NCI-H82 treated with DMSO at 0.1 percent for 48 hours (cell line): ENCODE data around the gene HSP90B1.

Experiments
- DNase-seq: peaks from one replicate; lab custom pipeline; 2025; ENCODE audit not compliant: unreplicated experiment; lab: John Stamatoyannopoulos, UW

HSP90B1 gene

GRCh38 chr12:103930034-103930786 is at the start of gene HSP90B1:
HSP90B1 (plus strand) TSS chr12:103930410; CDS start chr12:103930516, 106 bp downstream.
- peak; percentile 99 for DNase-seq

GRCh38 chr12:103881261-103881660 is 48.9 kb upstream of the HSP90B1 start:
- no peak for DNase-seq

GRCh38 chr12:103882861-103883596 is 47.2 kb upstream of the HSP90B1 start:
- no peak for DNase-seq

GRCh38 chr12:103883908-103884307 is 46.3 kb upstream of the HSP90B1 start:
- no peak for DNase-seq

- DNase-seq: no peak
Measured at GRCh38 chr12:103884316-103884715, 45.9 kb upstream of the HSP90B1 start.

GRCh38 chr12:103886195-103886797 is 43.9 kb upstream of the HSP90B1 start:
- DNase-seq: no peak

GRCh38 chr12:103887738-103888137 is 42.5 kb upstream of the HSP90B1 start:
- DNase-seq: no peak

- DNase-seq: no peak
Measured at GRCh38 chr12:103897316-103897715, 32.9 kb upstream of the HSP90B1 start.

GRCh38 chr12:103901518-103902173 is 28.6 kb upstream of the HSP90B1 start:
- DNase-seq: no peak

GRCh38 chr12:103903993-103904392 is 26.2 kb upstream of the HSP90B1 start:
- DNase-seq: no peak

- DNase-seq: no peak
Measured at GRCh38 chr12:103905730-103906349, 24.4 kb upstream of the HSP90B1 start.

GRCh38 chr12:103908246-103908541 is 22.0 kb upstream of the HSP90B1 start:
- no peak for DNase-seq

GRCh38 chr12:103908877-103909276 is 21.3 kb upstream of the HSP90B1 start:
- no peak for DNase-seq

GRCh38 chr12:103909811-103910210 is 20.4 kb upstream of the HSP90B1 start:
- DNase-seq: no peak

- DNase-seq: no peak
Measured at GRCh38 chr12:103912069-103912468, 18.1 kb upstream of the HSP90B1 start.

GRCh38 chr12:103913100-103913499 is 17.1 kb upstream of the HSP90B1 start:
- DNase-seq: no peak

GRCh38 chr12:103915306-103915705 is 14.9 kb upstream of the HSP90B1 start:
- no peak for DNase-seq

- DNase-seq: no peak
Measured at GRCh38 chr12:103917873-103918272, 12.3 kb upstream of the HSP90B1 start.

GRCh38 chr12:103924761-103925641 is 5.2 kb upstream of the HSP90B1 start:
- no peak for DNase-seq

GRCh38 chr12:103928682-103929045 is 1.5 kb upstream of the HSP90B1 start:
- DNase-seq: no peak
